Activated naive CD4-positive, alpha-beta T cell treated with anti-CD3 and anti-CD28 coated beads, Interleukin-2, amount 50 U/mL, for 24 hours (primary cell): ENCODE measurements around the gene KATNAL1.
"Not testable (repeated sequence)": the region's sequence is repeated elsewhere in the genome, so short reads cannot be mapped to it uniquely, and the experiment has no call there.

Experiments
- H3K27ac Mint-ChIP-seq: one replicate; pipeline ENCODE4 v1.8.0; 2021; ENCODE audit warnings: mild to moderate bottlenecking, mixed read lengths
- H3K27me3 Mint-ChIP-seq: one replicate; pipeline ENCODE4 v1.8.0; 2021; ENCODE audit warnings: mixed read lengths
- H3K36me3 Mint-ChIP-seq: one replicate; pipeline ENCODE4 v1.8.0; 2021; ENCODE audit warnings: mixed read lengths
- H3K4me1 Mint-ChIP-seq: one replicate; pipeline ENCODE4 v1.8.0; 2021; ENCODE audit warnings: mixed read lengths
- H3K4me3 Mint-ChIP-seq: one replicate; pipeline ENCODE4 v1.8.0; 2021; ENCODE audit warnings: mild to moderate bottlenecking, mixed read lengths
- H3K9me3 Mint-ChIP-seq: one replicate; pipeline ENCODE4 v1.8.0; 2021; ENCODE audit warnings: mixed read lengths

The KATNAL1 gene

DNA sequence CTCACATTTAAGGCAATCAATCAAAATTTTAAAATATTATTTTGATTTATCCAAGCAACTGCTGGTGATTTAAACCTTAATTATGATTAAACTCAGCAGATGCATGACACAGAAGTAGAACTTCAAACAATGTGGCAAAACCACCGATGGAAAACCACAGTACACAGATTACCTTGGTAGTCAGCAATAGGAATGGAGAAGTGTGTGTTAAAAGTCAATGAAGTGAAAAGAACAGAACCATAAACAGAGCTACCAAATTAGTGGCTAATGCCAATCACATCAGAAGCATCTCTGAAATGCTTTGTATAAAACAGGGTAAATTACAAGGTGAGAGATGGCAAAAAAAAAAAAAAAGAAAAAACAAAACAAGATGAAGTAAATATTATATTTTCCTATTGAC is 31.2 kb downstream of the KATNAL1 start:
- H3K27me3 Mint-ChIP-seq: no peaks in the 10 kb centered on the region
- peaks cover 5% of the 10 kb centered on the region for H3K4me1 Mint-ChIP-seq
- H3K36me3 Mint-ChIP-seq: peaks cover 2% of the 10 kb centered on the region
- H3K9me3 Mint-ChIP-seq: no peaks in the 10 kb centered on the region
- no peak overlapping the region for H3K4me3 Mint-ChIP-seq
- H3K27ac Mint-ChIP-seq: no peak overlapping the region

DNA sequence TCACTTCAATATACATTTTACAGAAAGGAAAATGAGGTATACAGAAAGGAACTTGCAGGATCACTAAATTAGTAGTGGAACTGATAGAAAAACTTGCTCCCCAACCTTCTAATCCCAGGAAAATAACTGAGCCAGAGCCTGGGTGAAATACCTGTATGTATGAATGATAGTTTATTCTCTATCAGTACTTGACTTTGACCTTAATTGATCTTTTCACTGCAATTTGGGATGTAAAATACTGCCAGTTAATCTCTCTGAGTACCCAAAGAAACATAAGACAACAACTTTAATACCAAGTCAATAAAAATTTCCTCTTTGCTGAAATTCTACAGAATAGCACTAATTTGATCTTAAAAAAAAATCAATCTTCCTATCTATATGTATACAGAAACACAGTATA is 33.3 kb downstream of the KATNAL1 start:
- H3K9me3 Mint-ChIP-seq: no peaks in the 10 kb centered on the region
- peaks cover 5% of the 10 kb centered on the region for H3K4me1 Mint-ChIP-seq
- H3K27me3 Mint-ChIP-seq: no peaks in the 10 kb centered on the region
- no peak overlapping the region for H3K4me3 Mint-ChIP-seq
- no peak overlapping the region for H3K27ac Mint-ChIP-seq
- H3K36me3 Mint-ChIP-seq: peaks cover 3% of the 10 kb centered on the region

DNA sequence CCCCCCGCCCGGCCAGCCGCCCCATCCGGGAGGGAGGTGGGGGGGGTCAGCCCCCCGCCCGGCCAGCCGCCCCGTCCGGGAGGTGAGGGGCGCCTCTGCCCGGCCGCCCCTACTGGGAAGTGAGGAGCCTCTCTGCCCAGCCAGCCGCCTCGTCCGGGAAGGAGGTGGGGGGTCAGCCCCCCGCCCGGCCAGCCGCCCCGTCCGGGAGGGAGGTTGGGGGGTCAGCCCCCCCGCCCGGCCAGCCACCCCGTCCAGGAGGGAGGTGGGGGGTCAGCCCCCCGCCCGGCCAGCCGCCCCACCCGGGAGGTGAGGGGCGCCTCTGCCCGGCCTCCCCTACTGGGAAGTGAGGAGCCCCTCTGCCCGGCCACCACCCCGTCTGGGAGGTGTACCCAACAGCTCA is 37.3 kb downstream of the KATNAL1 start:
- H3K4me1 Mint-ChIP-seq, H3K36me3 Mint-ChIP-seq, H3K9me3 Mint-ChIP-seq, H3K4me3 Mint-ChIP-seq, H3K27ac Mint-ChIP-seq, H3K27me3 Mint-ChIP-seq: not testable (repeated sequence)

DNA sequence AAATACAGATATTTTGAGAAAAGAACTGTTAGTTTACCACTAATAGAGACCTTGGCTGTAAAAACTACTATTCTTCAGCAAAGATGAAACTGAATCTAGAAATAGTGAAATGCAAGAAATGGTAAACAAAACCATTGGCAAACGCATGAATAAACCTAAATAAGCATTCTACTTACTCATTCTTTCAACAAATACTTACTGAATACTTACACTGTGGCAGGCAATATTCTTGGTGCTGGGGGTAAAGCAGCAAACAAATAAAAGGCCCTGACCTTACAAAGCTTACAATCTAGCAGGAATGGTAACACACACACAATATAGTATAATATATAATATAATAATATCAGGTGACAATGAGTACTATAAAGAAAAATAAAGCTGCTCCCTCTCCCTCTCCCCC is 38.7 kb downstream of the KATNAL1 start:
- Mint-ChIP-seq H3K4me3 (no peak overlapping the region), H3K36me3 (peaks cover 2% of the 10 kb centered on the region), H3K4me1 (peaks cover 3% of the 10 kb centered on the region), H3K9me3 (no peaks in the 10 kb centered on the region), H3K27ac (no peak overlapping the region), H3K27me3 (no peaks in the 10 kb centered on the region)

DNA sequence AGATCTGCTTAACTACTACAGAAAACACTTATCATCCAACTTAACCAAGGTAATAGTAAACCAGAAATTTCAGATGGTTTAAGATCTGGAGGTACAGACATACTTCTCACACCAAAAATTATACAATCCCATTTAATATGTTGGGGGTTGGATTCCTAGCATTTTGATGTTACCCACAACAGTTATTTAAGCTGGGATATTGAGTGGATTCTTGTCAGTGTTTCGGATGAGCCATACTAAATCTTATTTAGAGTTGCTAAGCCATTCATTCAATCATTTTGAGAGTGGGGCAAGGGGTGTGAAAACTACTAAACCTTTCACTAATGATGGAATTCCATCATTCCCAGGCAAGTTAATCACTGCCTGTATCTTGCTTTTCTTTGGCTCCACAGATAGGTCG is 40.6 kb downstream of the KATNAL1 start:
- H3K9me3 Mint-ChIP-seq: no peaks in the 10 kb centered on the region
- H3K27ac Mint-ChIP-seq: no peak overlapping the region
- no peak overlapping the region for H3K4me3 Mint-ChIP-seq
- peaks cover 3% of the 10 kb centered on the region for H3K4me1 Mint-ChIP-seq
- no peaks in the 10 kb centered on the region for H3K27me3 Mint-ChIP-seq
- peaks cover 3% of the 10 kb centered on the region for H3K36me3 Mint-ChIP-seq

DNA sequence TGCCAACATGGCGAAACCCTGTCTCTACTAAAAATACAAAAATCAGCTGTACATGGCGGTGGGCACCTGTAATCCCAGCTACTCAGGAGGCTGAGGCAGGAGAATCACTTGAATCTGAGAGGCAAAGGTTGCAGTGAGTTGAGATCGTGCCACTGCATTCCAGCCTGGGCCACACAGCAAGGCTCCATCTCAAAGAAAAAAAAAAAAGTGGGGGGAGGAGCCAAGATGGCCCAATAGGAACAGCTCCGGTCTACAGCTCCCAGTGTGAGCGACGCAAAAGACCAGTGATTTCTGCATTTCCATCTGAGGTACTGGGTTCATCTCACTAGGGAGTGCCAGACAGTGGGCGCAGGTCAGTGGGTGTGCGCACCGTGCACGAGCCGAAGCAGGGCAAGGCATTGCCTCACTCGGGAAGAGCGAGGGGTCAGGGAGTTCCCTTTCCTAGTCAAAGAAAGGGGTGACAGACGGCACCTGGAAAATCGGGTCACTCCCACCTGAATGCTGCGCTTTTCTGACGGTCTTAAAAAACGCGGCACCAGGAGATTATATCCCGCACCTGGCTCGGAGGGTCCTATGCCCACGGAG is 48.1 kb downstream of the KATNAL1 start:
- not testable (repeated sequence) for H3K36me3 Mint-ChIP-seq, H3K4me3 Mint-ChIP-seq, H3K27me3 Mint-ChIP-seq, H3K27ac Mint-ChIP-seq, H3K9me3 Mint-ChIP-seq
- peaks cover 11% of the 10 kb centered on the region for H3K4me1 Mint-ChIP-seq

DNA sequence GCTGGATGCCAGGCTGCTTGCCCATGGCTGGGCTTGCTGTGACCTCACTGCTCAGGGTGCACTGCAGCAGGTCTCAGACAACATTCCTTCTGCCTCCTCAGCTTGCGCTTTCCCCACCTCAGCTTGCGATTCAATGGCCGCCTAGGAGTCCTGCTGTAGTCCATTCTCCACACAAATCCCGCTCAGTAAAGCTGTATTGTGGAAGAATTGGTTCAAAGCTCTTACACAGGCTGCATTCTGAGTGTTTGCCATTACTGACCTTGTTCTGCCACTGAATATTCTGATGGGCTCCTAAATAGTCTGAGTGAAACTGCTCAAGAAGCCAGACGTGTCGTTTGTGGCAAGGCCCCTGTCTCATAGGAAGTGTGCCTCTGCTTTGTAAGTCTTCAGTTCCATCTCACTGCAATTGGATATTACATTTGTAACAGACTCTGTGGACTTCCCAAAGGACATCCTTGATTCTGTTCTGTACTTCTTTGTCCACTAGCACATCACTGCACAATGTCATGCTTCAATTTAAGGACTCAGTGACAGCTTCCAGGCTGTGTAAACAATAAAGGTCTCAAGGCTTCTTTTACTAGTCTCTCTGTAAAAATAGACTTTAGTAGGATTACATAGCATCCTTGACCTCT is 49.8 kb downstream of the KATNAL1 start:
- Mint-ChIP-seq H3K9me3 (no peaks in the 10 kb centered on the region), H3K27me3 (no peaks in the 10 kb centered on the region), H3K36me3 (peaks cover 4% of the 10 kb centered on the region), H3K27ac (no peak overlapping the region), H3K4me3 (no peak overlapping the region), H3K4me1 (peaks cover 11% of the 10 kb centered on the region)

DNA sequence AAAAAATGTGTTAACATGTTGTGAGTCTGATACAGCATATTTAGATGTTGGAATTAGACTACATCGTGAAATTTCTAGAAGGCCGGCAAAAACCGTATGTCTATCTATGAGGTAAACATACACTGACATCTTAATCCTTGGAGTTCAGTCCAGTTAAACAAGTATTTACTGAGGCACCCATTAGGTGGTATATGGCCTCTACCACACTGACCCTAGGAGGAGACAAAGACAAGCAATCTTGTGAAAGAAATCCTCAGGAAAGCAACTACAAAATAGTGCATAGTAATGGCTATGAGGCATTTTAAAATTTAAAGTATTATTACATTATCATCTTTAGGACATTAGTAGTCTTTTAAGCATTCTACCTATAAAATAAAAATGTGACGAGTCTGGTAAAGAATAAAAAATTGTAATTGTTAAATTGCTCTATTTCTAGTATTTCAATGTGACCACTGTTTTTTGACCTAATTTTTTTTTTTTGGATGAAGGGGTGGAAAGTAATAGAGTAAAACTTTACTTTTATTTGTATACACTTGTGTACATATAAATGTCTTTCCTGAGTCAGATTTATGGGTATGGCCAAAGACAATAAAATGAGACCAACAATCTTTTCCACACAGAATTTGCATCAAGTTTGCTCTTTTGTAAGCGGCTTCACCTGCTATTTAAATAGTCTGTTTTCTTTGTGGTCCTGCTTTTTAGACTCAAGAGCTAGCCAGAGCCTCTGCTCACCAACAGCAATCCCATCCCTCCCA is 50.5 kb downstream of the KATNAL1 start:
- Mint-ChIP-seq H3K27me3 (no peaks in the 10 kb centered on the region), H3K4me3 (no peak overlapping the region)

DNA sequence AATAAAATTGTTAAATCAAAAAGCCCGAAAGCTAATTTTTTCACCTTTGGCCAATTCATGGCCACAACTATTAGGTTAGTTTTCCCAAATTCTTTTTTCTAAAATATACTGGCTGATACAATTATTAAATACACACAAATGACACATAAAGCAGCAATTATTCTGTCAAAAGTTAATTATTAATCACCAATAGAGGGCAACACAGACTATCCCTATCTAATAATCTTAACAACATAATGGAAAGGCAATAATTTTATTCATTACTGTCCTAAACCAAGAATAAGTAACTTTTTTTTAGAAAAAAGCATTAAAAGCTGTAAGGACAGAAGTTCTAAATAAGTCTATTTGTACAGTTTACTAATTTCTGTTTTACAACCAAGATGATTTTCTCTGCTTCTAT is 51.7 kb downstream of the KATNAL1 start:
- Mint-ChIP-seq H3K27me3 (no peaks in the 10 kb centered on the region), H3K27ac (no peak overlapping the region), H3K9me3 (no peaks in the 10 kb centered on the region), H3K4me1 (peaks cover 11% of the 10 kb centered on the region), H3K4me3 (no peak overlapping the region), H3K36me3 (peaks cover 2% of the 10 kb centered on the region)

More for the DNA sequence above, 50.5 kb downstream of the KATNAL1 start:
- H3K9me3 Mint-ChIP-seq: no peaks in the 10 kb centered on the region
- no peak overlapping the region for H3K27ac Mint-ChIP-seq
- H3K36me3 Mint-ChIP-seq: peaks cover 2% of the 10 kb centered on the region
- peaks cover 11% of the 10 kb centered on the region for H3K4me1 Mint-ChIP-seq

DNA sequence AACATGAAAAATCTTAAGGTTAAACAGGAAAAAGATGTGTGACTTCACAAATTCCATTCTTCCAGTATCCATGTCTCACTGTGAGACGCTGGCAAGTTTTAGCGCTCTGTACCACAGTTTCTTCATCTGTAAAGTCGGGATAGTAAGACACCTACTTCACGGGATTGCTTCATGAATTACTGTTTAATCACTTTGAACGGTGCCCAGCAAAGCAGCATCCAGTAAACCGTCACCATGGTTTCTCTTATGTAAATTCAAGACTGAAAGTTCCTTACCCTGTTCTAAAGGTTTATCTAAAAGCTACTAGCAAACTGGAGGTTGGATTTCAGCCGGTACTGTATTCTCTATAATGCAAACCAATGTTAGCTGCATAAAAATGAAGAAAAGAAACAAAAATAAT is 53.5 kb downstream of the KATNAL1 start:
- H3K9me3 Mint-ChIP-seq: no peaks in the 10 kb centered on the region

DNA sequence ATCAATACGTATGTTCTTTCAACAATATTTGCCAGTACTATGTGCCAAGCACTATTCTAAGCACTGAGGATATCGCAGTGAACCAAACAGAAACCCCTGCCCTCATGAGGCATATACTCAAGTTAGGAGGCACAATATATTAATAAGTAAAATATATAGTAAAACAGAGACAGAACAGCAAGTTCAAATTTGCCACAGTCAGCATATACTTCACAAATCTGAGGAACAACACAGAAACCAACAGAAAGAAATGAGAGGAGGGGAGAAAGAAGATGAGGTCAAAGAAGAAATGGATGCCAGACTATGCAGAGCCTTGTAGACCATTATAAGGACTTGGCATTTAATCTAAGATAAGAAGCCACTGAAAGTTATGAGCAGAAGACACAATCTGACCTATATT is 59.9 kb downstream of the KATNAL1 start:
- no peaks in the 10 kb centered on the region for H3K9me3 Mint-ChIP-seq
- peaks cover 5% of the 10 kb centered on the region for H3K36me3 Mint-ChIP-seq
- no peak overlapping the region for H3K27ac Mint-ChIP-seq
- H3K4me3 Mint-ChIP-seq: no peak overlapping the region
- H3K27me3 Mint-ChIP-seq: no peaks in the 10 kb centered on the region
- H3K4me1 Mint-ChIP-seq: no peaks in the 10 kb centered on the region

More for the DNA sequence above, 53.5 kb downstream of the KATNAL1 start:
- H3K36me3 Mint-ChIP-seq: peaks cover 3% of the 10 kb centered on the region
- H3K27ac Mint-ChIP-seq: no peak overlapping the region
- H3K27me3 Mint-ChIP-seq: no peaks in the 10 kb centered on the region
- H3K4me1 Mint-ChIP-seq: peaks cover 6% of the 10 kb centered on the region
- no peak overlapping the region for H3K4me3 Mint-ChIP-seq

DNA sequence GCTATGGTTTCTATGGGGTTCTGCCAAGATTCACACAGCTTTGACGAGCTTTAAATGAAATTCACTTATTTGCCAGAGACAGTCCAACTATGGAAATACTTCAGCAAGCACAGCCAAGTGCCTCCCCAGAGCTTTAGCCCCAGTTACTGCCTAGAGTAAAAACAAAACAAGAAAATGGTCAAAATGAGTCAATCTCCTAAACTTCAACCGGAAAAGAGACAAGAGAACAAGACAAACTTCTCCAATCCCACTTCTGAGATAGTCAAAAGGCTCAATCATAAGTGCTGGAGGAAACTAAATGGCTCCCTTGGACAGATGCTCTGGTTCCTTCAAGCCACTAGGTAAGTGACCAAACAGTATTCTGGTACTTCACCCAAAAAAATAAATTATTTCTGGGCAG is 65.8 kb downstream of the KATNAL1 start:
- H3K9me3 Mint-ChIP-seq: no peaks in the 10 kb centered on the region
- peaks cover 2% of the 10 kb centered on the region for H3K36me3 Mint-ChIP-seq
- H3K4me3 Mint-ChIP-seq: no peak overlapping the region
- no peaks in the 10 kb centered on the region for H3K27me3 Mint-ChIP-seq
- H3K27ac Mint-ChIP-seq: no peak overlapping the region
- H3K4me1 Mint-ChIP-seq: no peaks in the 10 kb centered on the region

DNA sequence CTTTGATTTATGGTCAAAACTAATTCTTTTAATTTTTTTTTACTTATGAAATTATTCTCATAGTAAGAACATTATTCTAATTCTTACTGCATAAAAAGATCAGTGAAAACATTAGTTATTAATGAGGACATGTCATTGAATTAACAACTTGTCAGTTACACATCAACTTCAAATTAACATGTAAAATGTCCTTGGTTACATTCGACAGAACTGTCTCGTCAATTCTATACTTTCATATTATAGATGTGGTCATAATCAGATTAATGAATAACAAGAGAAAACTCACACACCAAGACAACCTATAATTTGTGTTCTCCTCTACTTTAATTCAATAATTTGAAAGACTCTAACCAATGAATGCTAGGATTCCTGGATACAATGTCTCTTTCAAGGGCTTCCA is 66.7 kb downstream of the KATNAL1 start:
- H3K9me3 Mint-ChIP-seq: no peaks in the 10 kb centered on the region
- peaks cover 2% of the 10 kb centered on the region for H3K36me3 Mint-ChIP-seq
- no peaks in the 10 kb centered on the region for H3K27me3 Mint-ChIP-seq
- no peak overlapping the region for H3K27ac Mint-ChIP-seq
- H3K4me3 Mint-ChIP-seq: no peak overlapping the region
- H3K4me1 Mint-ChIP-seq: no peaks in the 10 kb centered on the region

DNA sequence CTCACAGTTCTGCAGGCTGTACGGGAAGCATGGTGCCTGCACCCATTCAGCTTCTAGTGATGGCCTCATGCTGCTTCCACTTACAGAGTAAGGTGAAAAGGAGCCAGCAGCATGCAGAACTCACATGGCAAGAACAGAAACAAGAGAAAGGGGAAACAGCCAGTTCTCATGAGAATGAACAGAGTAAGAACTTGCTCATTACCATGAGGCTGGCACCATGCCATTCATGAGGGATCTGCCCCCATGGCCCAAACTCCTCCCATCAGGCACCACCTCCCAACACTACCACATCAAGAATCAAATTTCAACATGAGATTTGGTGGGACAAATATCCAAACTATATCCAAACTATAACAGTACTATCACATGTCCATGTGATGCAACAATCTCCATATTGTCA is 72.1 kb downstream of the KATNAL1 start:
- H3K9me3 Mint-ChIP-seq: no peaks in the 10 kb centered on the region
- no peaks in the 10 kb centered on the region for H3K27me3 Mint-ChIP-seq
- H3K27ac Mint-ChIP-seq: no peak overlapping the region
- H3K36me3 Mint-ChIP-seq: no peaks in the 10 kb centered on the region
- no peaks in the 10 kb centered on the region for H3K4me1 Mint-ChIP-seq
- H3K4me3 Mint-ChIP-seq: no peak overlapping the region

DNA sequence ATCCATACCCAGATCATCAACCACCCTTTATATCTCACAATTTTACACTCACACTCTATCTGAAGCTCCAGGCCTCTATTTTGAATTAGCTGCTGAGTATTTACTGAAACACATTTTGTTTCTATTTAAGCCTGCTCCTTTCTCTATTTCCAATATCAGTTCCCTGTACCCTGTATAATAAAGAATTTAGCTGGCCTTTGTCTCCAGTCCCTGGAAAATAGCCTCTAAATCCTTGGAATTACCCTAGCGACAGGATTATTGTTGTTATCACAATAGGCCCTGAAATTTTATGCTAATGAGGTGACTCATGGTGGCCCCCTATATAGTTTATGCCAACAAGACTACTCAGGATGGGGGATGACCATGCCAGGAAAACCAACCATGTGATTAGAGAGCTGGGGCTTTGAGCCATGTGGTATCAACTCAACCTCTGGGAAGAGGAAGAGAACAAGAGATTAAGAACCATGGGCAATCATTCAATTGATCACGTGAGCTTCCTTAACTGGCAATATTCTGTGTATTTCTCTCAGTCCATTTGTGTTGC is 72.7 kb downstream of the KATNAL1 start:
- H3K9me3 Mint-ChIP-seq: no peaks in the 10 kb centered on the region
- H3K36me3 Mint-ChIP-seq: no peaks in the 10 kb centered on the region
- H3K4me3 Mint-ChIP-seq: no peak overlapping the region
- no peaks in the 10 kb centered on the region for H3K4me1 Mint-ChIP-seq
- H3K27me3 Mint-ChIP-seq: no peaks in the 10 kb centered on the region
- no peak overlapping the region for H3K27ac Mint-ChIP-seq

DNA sequence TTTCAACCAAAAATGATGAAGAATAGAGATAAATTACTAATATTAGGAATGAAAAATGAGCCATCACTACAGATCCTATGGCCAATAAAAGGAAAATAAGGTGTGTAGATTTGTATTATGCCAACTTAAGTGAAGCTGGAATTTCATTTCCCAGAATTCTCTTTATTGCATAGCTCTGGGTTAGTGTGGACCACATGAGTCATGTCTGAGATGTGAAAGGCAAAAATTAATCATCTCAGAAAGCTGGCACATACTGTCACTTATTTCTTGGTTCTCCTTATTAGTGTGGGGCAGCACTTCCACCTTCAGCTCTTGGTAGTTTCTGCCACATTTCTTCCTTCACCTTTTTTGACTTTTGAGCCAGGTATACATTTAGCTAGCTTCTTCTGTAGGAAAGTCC is 82.6 kb downstream of the KATNAL1 start:
- Mint-ChIP-seq H3K4me3 (no peak overlapping the region), H3K27me3 (no peaks in the 10 kb centered on the region), H3K9me3 (peaks cover 14% of the 10 kb centered on the region), H3K36me3 (peaks cover 18% of the 10 kb centered on the region), H3K4me1 (peaks cover 7% of the 10 kb centered on the region), H3K27ac (no peak overlapping the region)
